Adrenal gland (tissue), 5 donors: ENCODE results near the gene SESN1.

Experiments
- POLR2A ChIP-seq, 2 donors: fragments of 450-650 bp; IDR thresholded peaks; one replicate each; pipeline ENCODE4 v1.6.1; 2017; ENCODE audit warnings: antibody characterized with exemption in 2 of 2, mild to moderate bottlenecking in 2 of 2, moderate library complexity in 1 of 2
- TF ChIP-seq, protein P1 (sequence below), 6 experiments: fragments of 450-650 bp in 4 of 6; fragments of 200-600 bp in 2 of 6; sonication (generic) in 1 of 6; IDR thresholded peaks; 1 replicate in 5 of 6; 2 replicates in 1 of 6; pipeline versions ENCODE4 v1.5.1 to v1.8.0; 2016 to 2021; ENCODE audit warnings: antibody characterized with exemption in 6 of 6, mild to moderate bottlenecking in 2 of 6, moderate library complexity in 1 of 6
- donor health status: DM: no; HTN: no; CAD: no.

DNA sequence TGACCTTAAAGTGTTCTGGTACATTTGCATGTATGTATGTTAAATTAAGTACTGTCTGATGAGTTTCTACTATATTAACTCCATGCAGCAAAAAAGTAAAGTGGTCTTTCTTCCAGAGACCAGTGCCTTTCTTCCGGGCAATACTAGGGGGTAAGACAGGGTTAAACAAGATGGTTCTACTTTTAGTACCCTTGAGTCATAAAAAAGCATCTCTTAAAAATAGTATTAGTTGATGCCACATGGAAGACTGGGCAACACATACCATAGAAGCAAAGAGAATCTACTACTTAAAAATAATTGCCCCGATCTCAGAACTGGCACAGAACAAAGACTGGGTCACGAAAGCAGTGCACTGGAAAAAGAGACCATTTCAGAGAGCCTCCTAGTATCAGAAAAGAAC lies 66.2 kb downstream of the SESN1 start:
- TF ChIP-seq, protein P1, sequence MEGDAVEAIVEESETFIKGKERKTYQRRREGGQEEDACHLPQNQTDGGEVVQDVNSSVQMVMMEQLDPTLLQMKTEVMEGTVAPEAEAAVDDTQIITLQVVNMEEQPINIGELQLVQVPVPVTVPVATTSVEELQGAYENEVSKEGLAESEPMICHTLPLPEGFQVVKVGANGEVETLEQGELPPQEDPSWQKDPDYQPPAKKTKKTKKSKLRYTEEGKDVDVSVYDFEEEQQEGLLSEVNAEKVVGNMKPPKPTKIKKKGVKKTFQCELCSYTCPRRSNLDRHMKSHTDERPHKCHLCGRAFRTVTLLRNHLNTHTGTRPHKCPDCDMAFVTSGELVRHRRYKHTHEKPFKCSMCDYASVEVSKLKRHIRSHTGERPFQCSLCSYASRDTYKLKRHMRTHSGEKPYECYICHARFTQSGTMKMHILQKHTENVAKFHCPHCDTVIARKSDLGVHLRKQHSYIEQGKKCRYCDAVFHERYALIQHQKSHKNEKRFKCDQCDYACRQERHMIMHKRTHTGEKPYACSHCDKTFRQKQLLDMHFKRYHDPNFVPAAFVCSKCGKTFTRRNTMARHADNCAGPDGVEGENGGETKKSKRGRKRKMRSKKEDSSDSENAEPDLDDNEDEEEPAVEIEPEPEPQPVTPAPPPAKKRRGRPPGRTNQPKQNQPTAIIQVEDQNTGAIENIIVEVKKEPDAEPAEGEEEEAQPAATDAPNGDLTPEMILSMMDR (IDR thresholded peaks at IDR 0.05) = no peak
- TF ChIP-seq POLR2A (IDR thresholded peaks at IDR 0.05) = no peak
